H1 (cell line): Measurements from ENCODE around the gene PLEKHG1. TPM values are rescaled to one million over a fixed set of nuclear protein-coding genes. Genes with fewer than 3 reads are reported as not detected.

Experiments
- CTCF ChIA-PET: fragments of 300-600 bp; sonication (Branson Sonifier 250); formaldehyde crosslinking; loops from one replicate; lab custom pipeline; 2021; ENCODE audit not compliant: partially characterized antibody; lab: Charles Lee
- POLR2A ChIA-PET: fragments of 300-600 bp; sonication (Branson Sonifier 250); formaldehyde crosslinking; loops from one replicate; lab custom pipeline; 2021; ENCODE audit warnings: inconsistent platforms; ENCODE audit not compliant: partially characterized antibody; lab: Charles Lee
- DNase-seq, 2 experiments: peaks; one replicate each; pipeline versions ENCODE4 v3.0.0 to v3.0.0-alpha.2; 2010 to 2022; ENCODE audit warnings: low spot score in 2 of 2, low read depth in 1 of 2, mixed read lengths in 1 of 2
- FAIRE-seq: peaks from 2 replicates; lab custom pipeline; 2011; peaks lifted over from hg19 to GRCh38; lab: Jason Lieb, UNC
- H2AFZ ChIP-seq: 2 replicates; pipeline ENCODE4 v1.8.1; 2012; ENCODE audit warnings: low read length, inconsistent platforms
- H2AK5ac ChIP-seq: 2 replicates; pipeline ENCODE4 v1.6.1; 2013; ENCODE audit warnings: low read depth, low read length
- H2BK120ac ChIP-seq: replicated peaks from 2 replicates; pipeline ENCODE3; 2013; ENCODE audit warnings: low read depth, low read length, inconsistent platforms
- H2BK12ac ChIP-seq: 2 replicates; pipeline ENCODE4 v1.6.1; 2013; ENCODE audit warnings: low read depth, low read length
- H2BK15ac ChIP-seq: 2 replicates; pipeline ENCODE4 v1.6.1; 2013; ENCODE audit warnings: low read length
- H2BK20ac ChIP-seq: 2 replicates; pipeline ENCODE4 v1.6.1; 2013; ENCODE audit warnings: low read length
- H2BK5ac ChIP-seq: 2 replicates; pipeline ENCODE4 v1.6.1; 2013; ENCODE audit warnings: low read depth, low read length
- H3K14ac ChIP-seq: 2 replicates; pipeline ENCODE4 v1.6.1; 2013; ENCODE audit warnings: inconsistent platforms; ENCODE audit not compliant: insufficient read length
- H3K18ac ChIP-seq: 2 replicates; pipeline ENCODE4 v1.6.1; 2013; ENCODE audit warnings: low read length; ENCODE audit errors: extremely low read depth
- H3K23ac ChIP-seq: 2 replicates; pipeline ENCODE4 v1.6.1; 2013; ENCODE audit warnings: inconsistent platforms; ENCODE audit not compliant: insufficient read length
- H3K23me2 ChIP-seq: 2 replicates; pipeline ENCODE4 v1.6.1; 2013; ENCODE audit warnings: low read depth, low read length
- H3K27ac ChIP-seq: 2 replicates; pipeline ENCODE4 v1.6.1; 2011; ENCODE audit warnings: low read depth, low read length, inconsistent platforms
- H3K27me3 ChIP-seq, 4 experiments: replicated peaks in 1 of 4; 1 replicate in 1 of 4; 2 replicates in 3 of 4; pipeline versions ENCODE4 v1.6.1 to v1.8.1; 2011 to 2013; ENCODE audit warnings: low read length in 3 of 4, mild to moderate bottlenecking in 3 of 4, inconsistent platforms in 2 of 4, mixed read lengths in 2 of 4, moderate library complexity in 1 of 4; ENCODE audit not compliant: control insufficient read depth in 3 of 4, insufficient read depth in 3 of 4; ENCODE audit errors: extremely low read depth in 1 of 4
- H3K36me3 ChIP-seq, 4 experiments: 2 replicates each; pipeline versions ENCODE4 v1.6.1 to v1.8.1; 2011 to 2013; ENCODE audit warnings: mild to moderate bottlenecking in 4 of 4, low read length in 3 of 4, moderate library complexity in 2 of 4, control low read depth in 1 of 4, inconsistent platforms in 1 of 4; ENCODE audit not compliant: insufficient read depth in 4 of 4, control insufficient read depth in 2 of 4
- H3K4ac ChIP-seq: replicated peaks from 2 replicates; pipeline ENCODE3; 2013; ENCODE audit warnings: low read length, low read depth, mixed read lengths, inconsistent platforms; ENCODE audit not compliant: insufficient read length
- H3K4me1 ChIP-seq, 4 experiments: replicated peaks in 1 of 4; 1 replicate in 1 of 4; 2 replicates in 3 of 4; pipeline versions ENCODE4 v1.6.1 to v1.8.1; 2011 to 2013; ENCODE audit warnings: low read length in 3 of 4, inconsistent platforms in 2 of 4, mixed read lengths in 1 of 4; ENCODE audit not compliant: insufficient read depth in 4 of 4, control insufficient read depth in 3 of 4
- H3K4me2 ChIP-seq, 2 experiments: 2 replicates each; pipeline versions ENCODE4 v1.6.1 to v1.8.1; 2011 to 2013; ENCODE audit warnings: low read depth in 2 of 2, low read length in 2 of 2, control low read depth in 1 of 2, inconsistent platforms in 1 of 2, mild to moderate bottlenecking in 1 of 2; ENCODE audit not compliant: insufficient read depth in 1 of 2
- H3K4me3 ChIP-seq, 4 experiments: fragments of 200-600, 300-600 bp in 1 of 4; sonication (generic), shearing (Covaris generic), sonication (Bioruptor Twin) in 1 of 4; 2 replicates each; pipeline versions ENCODE4 v1.5.1 to v1.8.1; 2011 to 2016; ENCODE audit warnings: low read length in 4 of 4, low read depth in 3 of 4, control low read depth in 2 of 4, inconsistent platforms in 2 of 4, mild to moderate bottlenecking in 2 of 4, mixed read lengths in 1 of 4, moderate library complexity in 1 of 4; ENCODE audit not compliant: insufficient read depth in 2 of 4; ENCODE audit errors: extremely low read depth in 1 of 4
- H3K56ac ChIP-seq: replicated peaks from 2 replicates; pipeline ENCODE3; 2013; ENCODE audit warnings: low read depth, mild to moderate bottlenecking, mixed read lengths, low read length, inconsistent platforms; ENCODE audit not compliant: insufficient read length
- H3K79me1 ChIP-seq: 2 replicates; pipeline ENCODE4 v1.6.1; 2013; ENCODE audit warnings: low read depth, low read length, control low read depth
- H3K79me2 ChIP-seq, 2 experiments: 2 replicates each; pipeline versions ENCODE4 v1.6.1 to v1.8.1; 2012 to 2013; ENCODE audit warnings: low read length in 2 of 2, mild to moderate bottlenecking in 2 of 2, inconsistent platforms in 1 of 2; ENCODE audit not compliant: insufficient read depth in 2 of 2, control insufficient read depth in 1 of 2
- H3K9ac ChIP-seq, 4 experiments: replicated peaks in 1 of 4; 1 replicate in 1 of 4; 2 replicates in 3 of 4; pipeline versions ENCODE4 v1.6.1 to v1.8.1; 2011 to 2013; ENCODE audit warnings: low read depth in 3 of 4, low read length in 3 of 4, control low read depth in 2 of 4, mild to moderate bottlenecking in 2 of 4, moderate library complexity in 2 of 4, inconsistent platforms in 1 of 4; ENCODE audit errors: extremely low read depth in 1 of 4
- H3K9me3 ChIP-seq, 2 experiments: 2 replicates each; pipeline versions ENCODE4 v1.6.1 to v1.8.1; 2012 to 2013; ENCODE audit warnings: mild to moderate bottlenecking in 2 of 2, moderate library complexity in 2 of 2, control low read depth in 1 of 2, inconsistent platforms in 1 of 2, low read depth in 1 of 2, low read length in 1 of 2, mixed read lengths in 1 of 2; ENCODE audit not compliant: insufficient read depth in 2 of 2
- H4K20me1 ChIP-seq, 2 experiments: replicated peaks in 1 of 2; 2 replicates each; pipeline versions ENCODE3 to v1.8.1; 2011 to 2013; ENCODE audit warnings: inconsistent platforms in 2 of 2, low read length in 2 of 2, mild to moderate bottlenecking in 1 of 2; ENCODE audit not compliant: insufficient read depth in 2 of 2, control insufficient read depth in 1 of 2
- H4K5ac ChIP-seq: 2 replicates; pipeline ENCODE4 v1.6.1; 2013; ENCODE audit warnings: low read length, low read depth, mixed read lengths, inconsistent platforms; ENCODE audit not compliant: insufficient read length
- H4K8ac ChIP-seq: 2 replicates; pipeline ENCODE4 v1.8.0; 2013; ENCODE audit warnings: mild to moderate bottlenecking, moderate library complexity, low read length, inconsistent platforms; ENCODE audit not compliant: insufficient read depth; ENCODE audit errors: extremely low read depth
- H4K91ac ChIP-seq: replicated peaks from 2 replicates; pipeline ENCODE3; 2013; ENCODE audit warnings: low read length, mixed read lengths, inconsistent platforms; ENCODE audit not compliant: insufficient read length
- CTBP2 ChIP-seq: IDR thresholded peaks from 2 replicates; pipeline ENCODE4 v1.7.0; 2011; ENCODE audit warnings: borderline replicate concordance, mild to moderate bottlenecking, moderate library complexity, mixed read lengths, low read length; ENCODE audit not compliant: insufficient read depth, insufficient read length
- HDAC6 ChIP-seq: IDR thresholded peaks from one replicate; pipeline ENCODE4 v1.7.1; 2012; ENCODE audit warnings: low read depth, mild to moderate bottlenecking, inconsistent platforms, low read length, moderate library complexity
- JUN ChIP-seq: IDR thresholded peaks from 2 replicates; pipeline ENCODE4 v1.6.1; 2011; ENCODE audit warnings: low read depth, mild to moderate bottlenecking, improper control_type of control experiment, low read length
- JUND ChIP-seq: IDR thresholded peaks from 2 replicates; pipeline ENCODE4 v1.6.1; 2011; ENCODE audit warnings: mild to moderate bottlenecking, improper control_type of control experiment, low read length
- KDM1A ChIP-seq: fragments of 200-600, 300-600 bp; sonication (generic); IDR thresholded peaks from 2 replicates; pipeline ENCODE4 v1.7.1; 2016; ENCODE audit warnings: mild to moderate bottlenecking, low read length, borderline replicate concordance
- KDM5A ChIP-seq: fragments of 200-600 bp; IDR thresholded peaks from 2 replicates; pipeline ENCODE4 v1.7.1; 2012; ENCODE audit warnings: mild to moderate bottlenecking, low read length, inconsistent platforms, mixed read lengths
- RFX5 ChIP-seq: IDR thresholded peaks from 2 replicates; pipeline ENCODE4 v1.6.1; 2011; ENCODE audit warnings: low read depth, low read length, improper control_type of control experiment, borderline replicate concordance
- SP1 ChIP-seq: IDR thresholded peaks from 2 replicates; pipeline ENCODE4 v1.6.1; 2011; ENCODE audit warnings: low read depth, low read length
- SP4 ChIP-seq: IDR thresholded peaks from 2 replicates; pipeline ENCODE4 v1.6.1; 2012; ENCODE audit warnings: low read length, inconsistent platforms
- TBP ChIP-seq: IDR thresholded peaks from 2 replicates; pipeline ENCODE4 v1.6.1; 2011; ENCODE audit warnings: low read depth, low read length, improper control_type of control experiment
- WGBS, 2 experiments: shearing (Covaris generic) in 1 of 2; methylation state at CpG; one replicate each; pipeline versions ENCODE4 v1.1.6 to v1.1.7; 2013 to 2015; ENCODE audit warnings: low lambda C conversion rate in 2 of 2, mixed read lengths in 2 of 2, inconsistent platforms in 1 of 2, low coverage in 1 of 2, missing lambda C conversion rate in 1 of 2; ENCODE audit not compliant: insufficient replicate concordance in 2 of 2, insufficient coverage in 1 of 2, insufficient read length in 1 of 2; ENCODE audit errors: extremely low coverage in 1 of 2, missing lambda C conversion rate in 1 of 2; 5-methylcytosine and 5-hydroxymethylcytosine counted together
- polyA plus RNA-seq, 7 experiments: library from polyadenylated mRNA; depleted of rRNA in 3 of 7; stranded (reverse) in 5 of 7; unstranded in 2 of 7; fragments of >200 nt in 5 of 7; fragments of 200-250 nt in 2 of 7; gene quantifications; 1 replicate in 5 of 7; 2 replicates in 1 of 7; 4 replicates in 1 of 7; pipeline versions ENCODE4 v1.2.1 to v1.2.3, GENCODE V29; 2011 to 2013; ENCODE audit warnings: missing spikeins in 2 of 7, mixed read lengths in 2 of 7
- total RNA-seq: library from RNA; stranded (reverse); fragmentation: NEBNext Ultra II Directional; extraction: Animal tissue kit (Norgen Biotek cat#: 25700); gene quantifications from 2 replicates; pipeline ENCODE4 v1.2.1, GENCODE V29; 2021
- TF ChIP-seq, protein P1 (sequence below): IDR thresholded peaks from 2 replicates; pipeline ENCODE4 v1.6.1; 2011; ENCODE audit warnings: low read length, improper control_type of control experiment
- TF ChIP-seq, protein P2 (sequence below): IDR thresholded peaks from 2 replicates; pipeline ENCODE4 v1.6.1; 2012; ENCODE audit warnings: low read length, inconsistent platforms

PLEKHG1 gene
- total and polyA plus RNA-seq, 2 of the 8 experiments (the other 6 are each of a cell fraction or from before 2014, with no cell fraction given), result 0.94 to 2.2 TPM

GRCh38 chr6:150627585-150628025, 27.9 kb downstream of the PLEKHG1 start:
- H3K27me3 ChIP-seq, result no peaks in the 10 kb centered on the region
- H2AFZ ChIP-seq, result no peak overlapping the region
- no peak overlapping the region for H3K4me3 ChIP-seq
- no peak overlapping the region for H3K4me2 ChIP-seq
- no peak overlapping the region for H3K56ac ChIP-seq
- no peak overlapping the region for H3K14ac ChIP-seq
- H3K18ac ChIP-seq, result no peak overlapping the region
- H3K4ac ChIP-seq, result no peak overlapping the region
- H2BK15ac ChIP-seq, result no peak overlapping the region
- no peak overlapping the region for H3K27ac ChIP-seq
- H4K91ac ChIP-seq, result no peak overlapping the region
- H3K4me1 ChIP-seq, result no peaks in the 10 kb centered on the region
- no peaks in the 10 kb centered on the region for H3K9me3 ChIP-seq
- WGBS, 2 experiments, result 91% methylated on average over 5 of the region's 5 CpGs; no CpG with 5 or more reads in 1 of the 2 experiments
- H3K23me2 ChIP-seq, result no peaks in the 10 kb centered on the region; the same call in 1 of the 2 replicates
- FAIRE-seq (no peak), DNase-seq (no peak)
- no peak overlapping the region for H2AK5ac ChIP-seq
- H4K8ac ChIP-seq, result no peak overlapping the region
- ChIA-PET POLR2A (no interaction called here), CTCF (no interaction called here)
- H2BK5ac ChIP-seq, result no peak overlapping the region
- no peak overlapping the region for H3K9ac ChIP-seq
- no peak overlapping the region for H4K5ac ChIP-seq
- no peak overlapping the region for H2BK20ac ChIP-seq
- no peaks in the 10 kb centered on the region for H4K20me1 ChIP-seq
- H2BK120ac ChIP-seq, result no peak overlapping the region
- no peaks in the 10 kb centered on the region for H3K36me3 ChIP-seq
- no peaks in the 10 kb centered on the region for H3K79me1 ChIP-seq
- no peaks in the 10 kb centered on the region for H3K79me2 ChIP-seq
- H3K23ac ChIP-seq, result no peak overlapping the region
- H2BK12ac ChIP-seq, result no peak overlapping the region
- TF ChIP-seq TBP (no peak), SP1 (no peak), JUN (no peak), KDM5A (no peak), RFX5 (no peak), SP4 (no peak), JUND (no peak), CTBP2 (no peak), HDAC6 (no peak), KDM1A (no peak)
- TF ChIP-seq, protein P1, sequence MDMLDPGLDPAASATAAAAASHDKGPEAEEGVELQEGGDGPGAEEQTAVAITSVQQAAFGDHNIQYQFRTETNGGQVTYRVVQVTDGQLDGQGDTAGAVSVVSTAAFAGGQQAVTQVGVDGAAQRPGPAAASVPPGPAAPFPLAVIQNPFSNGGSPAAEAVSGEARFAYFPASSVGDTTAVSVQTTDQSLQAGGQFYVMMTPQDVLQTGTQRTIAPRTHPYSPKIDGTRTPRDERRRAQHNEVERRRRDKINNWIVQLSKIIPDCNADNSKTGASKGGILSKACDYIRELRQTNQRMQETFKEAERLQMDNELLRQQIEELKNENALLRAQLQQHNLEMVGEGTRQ, result no peak
- TF ChIP-seq, protein P2, sequence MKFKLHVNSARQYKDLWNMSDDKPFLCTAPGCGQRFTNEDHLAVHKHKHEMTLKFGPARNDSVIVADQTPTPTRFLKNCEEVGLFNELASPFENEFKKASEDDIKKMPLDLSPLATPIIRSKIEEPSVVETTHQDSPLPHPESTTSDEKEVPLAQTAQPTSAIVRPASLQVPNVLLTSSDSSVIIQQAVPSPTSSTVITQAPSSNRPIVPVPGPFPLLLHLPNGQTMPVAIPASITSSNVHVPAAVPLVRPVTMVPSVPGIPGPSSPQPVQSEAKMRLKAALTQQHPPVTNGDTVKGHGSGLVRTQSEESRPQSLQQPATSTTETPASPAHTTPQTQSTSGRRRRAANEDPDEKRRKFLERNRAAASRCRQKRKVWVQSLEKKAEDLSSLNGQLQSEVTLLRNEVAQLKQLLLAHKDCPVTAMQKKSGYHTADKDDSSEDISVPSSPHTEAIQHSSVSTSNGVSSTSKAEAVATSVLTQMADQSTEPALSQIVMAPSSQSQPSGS, result no peak
